Right ventricle myocardium superior (tissue), 1 donor: ENCODE results near the gene IRAK4. TPM values are rescaled to one million over a fixed set of nuclear protein-coding genes. Genes with fewer than 3 reads are reported as not detected.
"Not testable (repeated sequence)": the region's sequence is repeated elsewhere in the genome, so short reads cannot be mapped to it uniquely, and the experiment has no call there.

Experiments
- ATAC-seq: fragments of 200-7000 bp; cut with Tn5 transposase; one replicate; pipeline ENCODE4 v1.9.1; 2020; ENCODE audit warnings: mild to moderate bottlenecking; ENCODE audit not compliant: poor library complexity
- DNase-seq: peaks from one replicate; pipeline ENCODE4 v3.0.0-alpha.2; 2020
- intact Hi-C: fragments of 100-400 bp; cut with DNase I; formaldehyde crosslinking; loops from one replicate; pipeline ENCODE4 v1.11.2; 2022
- long read RNA-seq: library from polyadenylated mRNA; unstranded; transcript quantifications from one replicate; pipeline ENCODE4 v2.0.0, GENCODE V29; 2021
- total RNA-seq: library from RNA; stranded (reverse); fragmentation: NEBNext Ultra II Directional; extraction: Animal tissue kit (Norgen Biotek cat#: 25700); gene quantifications from one replicate; pipeline ENCODE4 v1.2.1, GENCODE V29; 2021
- donor health status: DM: no; HTN: yes; CAD: no; lungs with severe emphysema.

Gene IRAK4
- total RNA-seq, result 5.3 TPM
- long read RNA-seq, full-length matches to known transcripts, result 1 of 2 reads
- long read RNA-seq, partial matches to known transcripts, result 0 of 2 reads
- long read RNA-seq, other reads (novel, unspliced or antisense), result 1 of 2 reads

DNA sequence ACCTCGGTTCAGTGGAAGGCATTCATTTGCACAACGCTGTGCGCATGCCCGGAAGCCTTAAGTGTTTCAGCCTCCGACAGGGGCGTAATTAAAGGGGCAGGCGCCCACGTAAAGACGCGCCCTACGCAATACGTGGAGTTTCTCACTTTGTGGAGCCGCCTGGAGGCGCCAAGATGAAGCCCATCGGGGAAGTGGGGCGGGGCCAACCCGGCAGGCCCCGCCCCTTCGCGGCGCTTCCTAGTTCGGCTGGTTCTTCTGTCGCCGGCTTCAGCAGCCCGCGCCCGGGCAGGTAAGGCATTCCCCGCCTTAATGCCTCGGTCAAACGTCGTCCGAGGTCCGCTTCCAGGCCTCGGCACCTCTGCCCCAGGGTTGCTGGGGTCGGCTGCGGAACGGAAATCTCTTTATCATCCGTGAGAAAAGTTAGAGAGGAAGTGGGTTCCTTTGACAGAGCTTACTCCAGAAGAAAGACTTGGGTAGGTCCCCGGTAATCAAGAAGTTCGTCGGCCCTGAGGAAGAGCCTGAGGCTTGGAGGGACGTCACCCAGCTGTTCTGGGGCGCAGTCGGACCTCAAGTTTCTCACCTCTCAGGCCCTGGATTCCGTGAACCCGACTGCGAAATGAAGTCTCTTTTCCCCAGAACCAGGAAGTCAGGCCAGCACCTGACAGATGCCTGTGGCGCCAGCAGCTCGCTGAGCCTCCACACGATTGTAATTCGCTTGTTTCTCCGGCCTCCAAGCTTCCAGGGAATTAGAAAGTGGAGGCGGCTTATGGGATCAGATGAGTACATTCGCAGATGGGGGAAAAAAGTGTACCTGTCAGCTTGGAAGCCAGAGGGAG, at the start of gene IRAK4, which contains the start of gene PUS7L:
TSS of gene IRAK4 (plus strand) at position 224 of the 836 bp plus-strand sequence. CDS start 9,161 bp downstream, outside the sequence.
TSS of gene PUS7L (minus strand) at position 63 of the 836 bp plus-strand sequence. CDS start 3,545 bp downstream, outside the sequence.
- DNase-seq, result peak; percentile 97
- ATAC-seq, result peak; percentile 100
- intact Hi-C loops, result no loop called here

DNA sequence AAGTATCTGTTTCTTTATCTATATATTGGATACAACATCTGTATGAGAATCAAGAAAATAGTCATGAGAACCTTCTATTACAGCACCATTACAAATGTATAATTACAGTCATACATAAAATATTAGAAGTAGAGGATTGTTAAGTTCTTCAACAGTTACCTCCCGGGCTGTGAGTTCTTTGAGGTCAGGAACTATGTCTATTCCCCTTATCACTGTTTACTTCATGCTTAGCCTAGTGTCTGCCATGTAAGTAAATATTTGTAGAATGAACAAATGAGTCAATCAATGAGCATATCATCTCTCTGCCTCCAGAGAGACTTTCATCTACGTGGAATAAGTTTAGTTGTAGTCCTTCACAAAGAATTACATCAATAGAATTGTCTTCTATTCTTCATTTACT, 47.4 kb upstream of the IRAK4 start:
- no peak for DNase-seq
- intact Hi-C loops, result no loop called here
- no peak for ATAC-seq

DNA sequence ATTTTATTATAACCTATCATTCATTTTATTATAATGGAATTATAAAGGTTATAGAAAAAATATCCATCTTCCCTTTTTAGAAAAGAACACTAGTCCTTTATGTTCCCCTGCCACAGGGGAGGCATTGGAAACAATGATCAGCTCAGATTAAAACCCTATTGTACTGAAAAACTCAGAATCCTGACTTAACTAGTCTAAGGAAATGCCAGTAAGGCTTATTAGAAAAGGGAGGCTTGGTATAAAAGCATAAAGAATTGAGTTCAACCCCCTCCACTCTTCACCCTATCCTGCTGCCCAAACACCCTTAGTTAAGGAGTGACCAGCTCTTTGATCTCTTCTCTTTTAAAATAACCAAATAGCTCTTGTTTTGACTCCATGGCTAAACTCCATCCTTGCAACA, 36.1 kb upstream of the IRAK4 start:
- no peak for ATAC-seq
- intact Hi-C loops, result no loop called here

DNA sequence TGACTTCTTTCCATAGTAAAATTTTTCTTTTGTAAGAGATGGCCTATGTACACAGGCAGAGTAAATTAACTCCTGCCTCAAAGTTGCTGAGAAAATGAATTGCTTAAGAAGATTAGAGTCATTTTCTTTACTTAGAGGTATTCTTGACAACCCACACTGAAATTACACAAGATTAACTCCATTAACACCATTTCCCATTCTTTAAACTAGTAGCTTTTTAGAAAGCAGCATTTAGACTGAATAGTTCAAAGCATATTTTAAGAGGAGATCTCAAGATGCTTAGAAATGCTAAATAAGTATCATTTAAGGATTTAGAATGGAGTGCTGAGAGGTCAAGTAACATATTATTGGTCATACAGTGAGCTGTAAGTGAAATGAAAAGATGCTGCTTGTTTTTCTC, 35.6 kb upstream of the IRAK4 start:
- ATAC-seq (no peak), DNase-seq (no peak)
- intact Hi-C loops, result no loop called here

More for the DNA sequence above, 36.1 kb upstream of the IRAK4 start:
- DNase-seq, result no peak

DNA sequence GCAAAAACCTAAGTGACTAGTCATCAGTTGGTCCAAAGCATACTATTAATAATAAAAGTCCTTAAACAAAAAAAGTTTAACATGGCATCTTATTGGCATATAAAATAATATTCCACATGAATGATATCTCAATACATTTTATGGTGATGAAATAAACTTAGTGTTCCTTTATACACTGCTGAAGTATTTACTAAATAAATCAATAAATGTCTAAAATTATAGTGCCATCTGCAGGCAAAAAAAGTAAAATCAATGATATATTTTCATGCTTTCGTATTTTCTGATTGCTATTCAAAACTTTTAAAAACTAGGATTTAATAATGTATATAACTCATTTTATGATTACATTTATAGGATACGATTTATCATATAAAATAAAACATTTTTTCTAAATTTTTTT, 30.6 kb upstream of the IRAK4 start:
- ATAC-seq (no peak), DNase-seq (no peak)
- intact Hi-C loops, result no loop called here

DNA sequence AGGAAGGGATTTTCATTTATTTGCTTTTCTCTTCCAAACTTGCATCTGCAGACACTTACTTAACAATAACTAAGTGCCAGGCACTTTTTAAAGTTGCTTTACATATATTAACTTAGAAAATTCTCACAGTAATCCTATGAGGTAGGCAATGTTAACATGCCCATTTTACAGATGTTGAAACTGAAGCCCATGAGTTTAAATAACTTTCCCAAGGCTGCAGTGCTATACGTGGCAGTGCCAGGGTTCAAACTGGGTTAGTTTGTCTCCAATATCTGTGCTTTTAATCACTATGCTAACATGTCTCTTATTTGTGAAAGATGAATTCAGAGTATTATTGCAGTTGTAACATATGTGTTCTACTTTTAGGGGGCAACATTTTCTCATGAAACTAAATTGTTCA, 30.1 kb upstream of the IRAK4 start:
- intact Hi-C loops, result no loop called here
- ATAC-seq (no peak), DNase-seq (no peak)

DNA sequence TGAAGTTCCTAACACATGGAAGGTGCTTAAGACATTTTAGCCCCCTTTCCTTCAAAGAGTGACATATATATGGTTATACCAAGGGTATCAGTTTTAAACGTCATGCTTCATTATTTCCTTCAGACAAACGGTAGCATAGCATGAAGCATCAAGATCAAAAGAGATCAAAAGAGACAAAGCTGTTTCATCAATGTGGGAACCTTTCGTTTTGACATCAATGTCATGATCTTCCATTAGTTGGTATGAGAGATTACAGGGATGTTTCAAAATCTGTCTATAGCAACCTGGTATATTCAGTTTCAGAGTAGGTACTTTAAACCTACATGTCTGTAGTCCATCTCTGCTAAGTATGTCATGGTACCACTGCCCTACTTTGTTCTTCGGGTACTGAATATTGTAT, 28.5 kb upstream of the IRAK4 start:
- intact Hi-C loops, result no loop called here
- DNase-seq (no peak), ATAC-seq (no peak)

DNA sequence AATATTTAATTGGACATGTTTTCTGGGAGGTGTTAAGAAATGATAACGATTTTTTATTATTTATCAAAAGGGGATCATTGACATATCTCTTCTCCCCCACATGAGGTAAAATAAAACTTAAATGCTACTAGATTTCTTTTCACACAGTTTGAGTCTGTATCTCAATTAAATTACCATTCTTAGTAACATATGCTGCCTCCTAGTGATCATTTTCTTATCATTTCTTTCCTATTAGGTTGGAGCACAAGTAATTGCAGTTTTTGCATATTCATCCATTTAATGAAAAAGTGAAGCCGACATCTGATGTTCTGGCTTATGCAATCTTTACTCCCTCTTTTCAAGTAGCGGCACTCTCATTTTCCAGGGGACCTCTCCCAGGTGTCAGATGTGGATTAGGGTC, 25.1 kb upstream of the IRAK4 start:
- intact Hi-C loops, result no loop called here
- ATAC-seq, result no peak
- DNase-seq, result no peak

DNA sequence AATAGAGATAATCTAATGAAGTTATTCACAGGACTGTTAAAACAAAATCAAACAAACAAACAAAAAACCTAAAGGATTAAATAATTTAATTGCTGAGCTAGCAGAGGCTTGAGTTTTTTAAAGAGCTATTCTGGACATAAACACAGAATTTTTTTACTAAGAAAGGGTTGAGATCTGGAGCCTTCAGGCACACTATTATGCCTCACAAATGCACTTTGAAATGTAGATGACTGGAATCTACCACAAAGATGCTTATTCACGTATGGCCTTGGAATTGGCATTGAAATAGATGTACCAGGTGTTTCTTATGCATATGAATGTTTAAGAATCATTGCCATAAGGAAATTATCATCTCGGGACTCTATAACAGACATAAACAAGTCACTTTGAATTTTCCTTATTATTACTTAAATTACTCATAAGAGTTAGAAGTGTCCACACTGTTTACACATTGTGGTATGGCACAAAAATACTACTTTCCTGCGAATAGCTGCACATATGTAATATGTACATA, 21.8 kb upstream of the IRAK4 start:
- ATAC-seq (no peak), DNase-seq (no peak)
- intact Hi-C loops, result no loop called here

DNA sequence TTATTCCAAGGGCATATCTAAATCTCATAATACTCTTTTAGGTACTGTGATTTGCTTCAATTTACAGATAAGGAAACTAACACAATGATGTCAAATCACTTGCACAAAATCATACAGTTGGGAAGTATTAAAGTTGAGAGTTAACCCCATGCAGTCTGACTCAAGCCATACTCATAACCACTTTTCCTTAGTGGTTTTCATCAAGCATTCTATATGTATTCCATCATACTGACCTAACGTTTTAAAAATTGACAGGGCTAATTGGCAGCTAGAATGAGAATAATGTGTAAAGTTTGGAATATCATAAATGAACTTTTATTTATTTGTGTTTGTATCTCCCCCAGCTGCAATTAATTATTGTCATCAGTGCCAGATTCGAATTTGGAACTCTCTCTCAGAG, 21.1 kb upstream of the IRAK4 start:
- DNase-seq, result no peak
- intact Hi-C loops, result no loop called here
- ATAC-seq, result no peak

DNA sequence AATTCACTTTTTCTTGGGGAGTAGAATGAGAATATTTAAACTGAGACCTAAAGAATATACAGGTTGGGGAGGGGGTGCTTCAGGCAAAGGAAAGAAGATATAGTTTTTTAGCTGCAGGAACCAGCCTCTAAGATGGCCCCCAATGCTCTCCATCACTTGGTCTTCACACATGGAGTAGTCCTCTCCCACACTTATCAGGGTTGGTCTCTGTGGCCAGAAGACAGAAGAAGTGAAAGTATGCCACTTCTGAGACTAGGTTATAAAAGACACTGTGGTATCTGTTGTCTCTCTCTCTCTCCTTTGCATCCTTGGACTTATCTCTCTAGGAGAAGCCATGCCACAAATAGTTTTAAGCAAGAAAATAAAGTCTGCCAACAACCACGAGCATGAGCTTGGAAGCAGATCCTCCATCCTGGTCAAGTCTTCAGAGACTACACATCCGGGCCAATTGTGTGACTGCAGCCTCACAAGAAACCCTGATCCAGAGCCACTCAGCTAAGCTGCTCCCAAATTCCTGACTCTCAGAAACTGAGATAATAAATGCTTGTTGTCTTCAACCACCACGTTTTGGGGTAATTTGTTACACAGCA, 18.1 kb upstream of the IRAK4 start:
- ATAC-seq, result no peak

DNA sequence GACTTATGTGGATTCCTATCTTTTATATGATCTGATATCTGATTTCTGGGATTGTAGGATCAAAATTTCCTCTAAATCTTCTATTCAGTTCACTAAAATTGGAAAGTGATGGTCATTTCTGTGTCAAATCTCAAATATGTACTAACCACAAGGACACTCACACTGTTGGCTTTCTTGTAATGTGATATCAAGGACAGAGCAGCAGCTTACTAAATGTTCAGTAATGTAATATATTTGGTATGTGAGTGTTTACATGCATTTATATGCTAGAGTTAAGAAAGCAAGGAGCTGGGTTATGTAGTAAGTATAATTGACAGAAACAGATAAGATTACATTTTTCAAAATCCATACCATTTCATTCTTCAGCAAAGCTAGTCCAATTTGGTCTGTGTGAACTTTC, 16.6 kb upstream of the IRAK4 start:
- intact Hi-C loops, result no loop called here
- ATAC-seq (no peak), DNase-seq (no peak)

More for the DNA sequence above, 18.1 kb upstream of the IRAK4 start:
- intact Hi-C loops, result no loop called here
- DNase-seq, result no peak

DNA sequence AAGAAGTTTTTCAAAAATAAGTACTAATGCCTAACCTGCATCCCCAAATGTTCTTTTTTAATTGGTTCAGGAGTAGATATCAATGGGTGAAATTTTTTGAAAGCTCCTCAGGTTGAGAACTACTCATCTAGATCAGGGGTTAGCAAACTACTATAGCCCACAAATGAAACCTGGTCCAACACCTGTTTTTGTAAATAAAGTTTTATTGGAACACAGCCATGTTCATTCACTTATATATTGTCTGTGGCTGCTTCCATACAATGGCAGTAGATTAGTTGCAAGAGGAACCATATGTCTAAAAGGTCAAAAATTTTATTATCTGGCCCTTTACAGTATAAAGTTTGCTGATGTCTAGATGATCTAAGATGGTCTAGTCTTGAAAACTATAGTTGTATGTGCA, 13.9 kb upstream of the IRAK4 start:
- no peak for ATAC-seq
- intact Hi-C loops, result no loop called here
- no peak for DNase-seq

DNA sequence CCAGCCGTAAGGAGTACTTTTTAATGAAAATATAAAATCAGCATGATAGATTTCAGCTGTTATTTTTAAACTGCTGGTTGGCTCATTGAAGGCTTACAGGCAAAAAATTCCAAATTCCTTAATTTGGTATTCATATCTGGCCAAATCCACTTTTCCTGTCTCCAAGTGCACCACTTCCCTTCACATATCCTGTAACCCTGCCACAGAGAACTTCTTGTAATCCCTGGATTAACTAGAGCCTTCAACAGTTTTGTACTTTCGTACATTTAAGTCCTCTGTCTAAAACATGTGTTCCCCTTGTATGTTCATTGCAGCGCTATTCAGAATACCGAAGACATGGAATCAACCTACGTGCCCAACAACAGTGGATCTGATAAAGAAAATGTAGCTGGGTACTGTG, 9.7 kb upstream of the IRAK4 start:
- DNase-seq (no peak), ATAC-seq (no peak)
- intact Hi-C loops, result no loop called here

DNA sequence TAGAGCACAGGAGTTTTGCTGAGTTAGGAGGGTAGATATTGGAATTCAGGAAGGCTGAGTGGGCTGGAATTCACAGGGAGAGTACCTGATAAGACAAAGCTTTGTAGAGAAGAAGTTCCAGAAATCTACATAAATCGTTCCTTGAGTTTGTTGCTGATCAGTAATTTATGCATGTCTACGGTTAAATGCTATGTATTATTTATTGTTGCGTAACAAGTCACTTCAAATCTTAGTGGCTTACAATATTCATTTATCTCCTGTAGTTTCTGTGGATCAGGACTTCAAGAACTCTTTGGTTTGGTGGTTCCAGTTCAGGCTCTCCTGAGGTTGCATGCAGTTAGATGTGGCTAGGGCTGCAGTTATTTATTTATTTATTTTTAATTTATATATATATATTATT, 7.9 kb upstream of the IRAK4 start:
- DNase-seq (no peak), ATAC-seq (no peak)
- intact Hi-C loops, result no loop called here

DNA sequence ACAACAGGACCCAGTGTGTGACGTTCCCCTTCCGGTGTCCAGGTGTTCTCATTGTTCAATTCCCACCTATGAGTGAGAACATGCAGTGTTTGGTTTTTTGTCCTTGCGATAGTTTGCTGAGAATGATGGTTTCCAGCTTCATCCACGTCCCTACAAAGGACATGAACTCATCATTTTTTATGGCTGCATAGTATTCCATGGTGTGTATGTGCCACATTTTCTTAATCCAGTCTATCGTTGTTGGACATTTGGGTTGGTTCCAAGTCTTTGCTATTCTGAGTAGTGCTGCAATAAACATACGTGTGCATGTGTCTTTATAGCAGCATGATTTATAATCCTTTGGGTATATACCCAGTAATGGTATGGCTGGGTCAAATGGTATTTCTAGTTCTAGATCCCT, 7.4 kb upstream of the IRAK4 start:
- intact Hi-C loops, DNase-seq: not testable (repeated sequence)

DNA sequence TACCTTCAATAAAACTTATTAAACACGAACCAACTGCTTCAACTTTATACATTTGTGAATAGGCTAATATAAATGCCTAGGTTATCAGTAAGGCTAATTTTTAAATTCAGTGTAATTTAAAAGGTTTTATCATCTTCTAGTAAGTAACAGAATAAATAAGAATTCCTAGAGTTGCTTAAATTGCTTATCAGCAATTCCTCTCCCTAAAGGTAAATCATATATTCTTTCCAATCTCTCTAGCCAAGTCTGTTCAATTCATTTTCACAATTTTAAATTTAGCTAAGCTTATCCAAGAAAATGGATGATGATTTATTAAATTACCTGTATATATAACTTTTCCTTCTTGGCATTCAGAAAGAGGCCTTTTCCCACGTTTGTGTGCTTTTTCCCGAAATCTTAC, 4.7 kb upstream of the IRAK4 start:
- intact Hi-C loops, result no loop called here
- DNase-seq (no peak), ATAC-seq (no peak)

More for the DNA sequence above, 7.4 kb upstream of the IRAK4 start:
- not testable (repeated sequence) for ATAC-seq

DNA sequence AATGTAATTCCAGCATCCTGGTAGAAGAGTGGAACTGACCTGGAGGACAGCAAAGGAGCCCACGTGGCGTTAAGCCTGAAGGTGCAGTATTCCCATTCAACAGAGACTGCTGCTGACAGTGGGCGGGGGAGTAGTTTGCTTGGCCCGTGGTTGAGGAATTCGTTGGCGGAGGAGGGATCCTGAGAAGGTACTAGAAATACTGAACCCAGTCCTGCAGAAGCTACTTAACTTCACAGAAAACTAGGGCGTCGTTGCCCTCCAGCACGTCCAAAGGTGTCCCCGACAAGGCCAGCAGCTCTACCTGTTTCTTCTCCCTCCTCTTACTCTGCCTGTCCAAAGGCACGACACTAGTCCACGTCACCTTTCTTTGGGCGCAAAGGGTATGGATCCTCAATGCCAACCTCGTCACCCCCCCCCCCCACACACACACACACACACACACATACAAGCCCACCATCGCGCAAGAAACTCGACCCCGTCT, 464 bp upstream of the IRAK4 start:
- DNase-seq (no peak), ATAC-seq (peak; percentile 36)
- intact Hi-C loops, result no loop called here

DNA sequence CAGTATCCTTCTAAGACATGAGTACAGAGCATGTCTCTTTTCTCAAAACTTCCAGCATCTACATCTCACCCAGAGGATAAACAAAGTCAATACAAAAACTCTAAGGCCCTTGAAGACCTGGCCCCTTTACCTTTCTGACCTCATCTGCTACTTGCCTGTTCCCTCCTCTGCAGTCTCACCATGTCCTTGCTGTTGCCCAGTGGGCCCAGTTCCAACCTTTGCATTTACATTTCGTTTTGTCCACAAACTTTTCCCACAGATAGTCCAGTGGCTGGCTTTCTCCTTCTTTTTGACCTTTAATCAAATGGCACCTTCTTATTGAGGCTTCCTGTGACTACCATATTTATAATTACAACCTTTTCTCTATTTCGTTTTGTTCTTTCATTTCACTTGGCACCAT, 1.6 kb downstream of the IRAK4 start:
- no peak for DNase-seq
- intact Hi-C loops, result no loop called here
- ATAC-seq, result no peak

DNA sequence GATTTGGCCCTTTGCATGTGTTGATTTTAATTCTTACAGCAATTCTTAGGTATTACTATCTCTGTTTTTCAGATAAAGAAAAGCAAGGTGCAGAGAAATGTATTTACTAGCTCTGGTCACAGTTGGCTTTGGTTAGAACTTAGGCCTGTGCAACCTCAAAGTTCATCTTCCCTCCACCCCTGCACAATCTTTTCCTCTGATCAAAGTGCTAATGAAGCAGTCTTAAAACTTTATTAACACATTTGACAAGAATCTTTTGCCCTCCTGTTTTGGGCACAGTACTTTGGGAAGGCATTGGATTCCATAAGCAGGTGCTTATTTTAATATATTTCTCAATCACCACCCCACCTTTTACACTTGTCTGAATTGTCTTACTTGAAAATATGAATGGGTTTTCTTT, 2.7 kb downstream of the IRAK4 start:
- ATAC-seq (no peak), DNase-seq (no peak)
- intact Hi-C loops, result no loop called here
